ENCODE measurements around the gene SLC23A2. TPM values are rescaled to one million over a fixed set of nuclear protein-coding genes. Genes with fewer than 3 reads are reported as not detected.

SLC23A2 gene
- polyA plus RNA-seq, 1 of the 3 experiments (the other 2 are of a cell fraction): 14.0 TPM

- no peaks in the 10 kb centered on the region for H3K9me2 ChIP-seq
- H3K27ac ChIP-seq (ENCODE audit: low read depth in 2 of 2, low read length in 1 of 2): no peak overlapping the region
- H2AFZ ChIP-seq (ENCODE audit: low read depth): peak overlapping the region; percentile 85
- peaks cover 42% of the 10 kb centered on the region for H3K79me2 ChIP-seq (ENCODE audit: insufficient read depth)
- peak overlapping the region; percentile 62 for H3K9ac ChIP-seq
- no peaks in the 10 kb centered on the region for H3F3A ChIP-seq (replicated peaks; ENCODE audit: insufficient read depth)
- CTCF ChIA-PET: interaction anchor here (1.0 to 1.6 kb wide), 3 partner anchors 34 to 104 kb away, joined by 3 to 8 read pairs (median 3); no protein-coding TSS in a partner anchor
- peak overlapping the region; percentile 99 for H3K4me2 ChIP-seq
- H4K20me1 ChIP-seq (ENCODE audit: insufficient read depth): no peaks in the 10 kb centered on the region
- no peaks in the 10 kb centered on the region for H3K36me3 ChIP-seq (replicated peaks in 1 of 2; ENCODE audit: control insufficient read depth in 1 of 2, insufficient read depth in 2 of 2, low read length in 1 of 2)
- DNase-seq: peak; percentile 81
- no peaks in the 10 kb centered on the region for H3K9me3 ChIP-seq
- peak overlapping the region; percentile 70 to 80 for H3K4me3 ChIP-seq (ENCODE audit: low read depth in 2 of 2, low read length in 1 of 2)
- H3K4me1 ChIP-seq (ENCODE audit: control insufficient read depth in 1 of 2, insufficient read depth in 2 of 2, low read depth in 1 of 2, low read length in 1 of 2): peaks cover 0 to 18% of the 10 kb centered on the region in 2 experiments; a peak in 2 of 4 replicates
- WGBS (ENCODE audit: low lambda C conversion rate): 7% methylated on average over 19 of the region's 53 CpGs
- POLR2A ChIA-PET: no interaction called here
- no peaks in the 10 kb centered on the region for H3K27me3 ChIP-seq (ENCODE audit: insufficient read depth)
- TF ChIP-seq RXRA (IDR thresholded peaks at IDR 0.05; ENCODE audit: borderline replicate concordance, low read depth) (no peak), POLR2AphosphoS5 (IDR thresholded peaks at IDR 0.05; ENCODE audit: low read depth, low read length) (no peak), FOXM1 (IDR thresholded peaks at IDR 0.05; ENCODE audit: low read depth) (no peak), FOXJ3 (CRISPR knock-in tag; IDR thresholded peaks at IDR 0.05) (no peak), MEF2A (IDR thresholded peaks at IDR 0.05; ENCODE audit: borderline replicate concordance, low read depth) (no peak), TCF12 (IDR thresholded peaks at IDR 0.05) (no peak), CHD2 (IDR thresholded peaks at IDR 0.05; ENCODE audit: low read length, partially characterized antibody) (no peak), JUND (IDR thresholded peaks at IDR 0.05) (no peak), IRF3 (IDR thresholded peaks at IDR 0.05; ENCODE audit: low read depth, low read length) (no peak), CTCF (IDR thresholded peaks at IDR 0.05) (no peak), TAF1 (IDR thresholded peaks at IDR 0.05; ENCODE audit: borderline replicate concordance, low read depth, low read length) (no peak), ZBTB33 (IDR thresholded peaks at IDR 0.05; ENCODE audit: borderline replicate concordance, low read depth) (no peak), NRF1 (IDR thresholded peaks at IDR 0.05; ENCODE audit: low read depth, low read length) (no peak), NFIC (IDR thresholded peaks at IDR 0.05; ENCODE audit: borderline replicate concordance) (no peak), SMC3 (IDR thresholded peaks at IDR 0.05; ENCODE audit: low read depth, low read length) (no peak), GATA2 (CRISPR knock-in tag; IDR thresholded peaks at IDR 0.05) (no peak), USF2 (IDR thresholded peaks at IDR 0.05; ENCODE audit: borderline replicate concordance, low read depth, low read length) (peak; percentile 36; the same call in 1 of the 2 replicates), EP300 (IDR thresholded peaks at IDR 0.05; ENCODE audit: borderline replicate concordance in 1 of 2, low read depth in 1 of 2, low read length in 1 of 2) (no peak), RFX5 (IDR thresholded peaks at IDR 0.05; ENCODE audit: low read length) (no peak), YY1 (IDR thresholded peaks at IDR 0.05; ENCODE audit: low read depth) (no peak), MXI1 (IDR thresholded peaks at IDR 0.05; ENCODE audit: low read depth, low read length) (peak; percentile 97), RAD21 (IDR thresholded peaks at IDR 0.05; ENCODE audit: low read length) (no peak), SIN3A (IDR thresholded peaks at IDR 0.05; ENCODE audit: borderline replicate concordance, low read depth, low read length) (no peak)
- TF ChIP-seq, protein P1, sequence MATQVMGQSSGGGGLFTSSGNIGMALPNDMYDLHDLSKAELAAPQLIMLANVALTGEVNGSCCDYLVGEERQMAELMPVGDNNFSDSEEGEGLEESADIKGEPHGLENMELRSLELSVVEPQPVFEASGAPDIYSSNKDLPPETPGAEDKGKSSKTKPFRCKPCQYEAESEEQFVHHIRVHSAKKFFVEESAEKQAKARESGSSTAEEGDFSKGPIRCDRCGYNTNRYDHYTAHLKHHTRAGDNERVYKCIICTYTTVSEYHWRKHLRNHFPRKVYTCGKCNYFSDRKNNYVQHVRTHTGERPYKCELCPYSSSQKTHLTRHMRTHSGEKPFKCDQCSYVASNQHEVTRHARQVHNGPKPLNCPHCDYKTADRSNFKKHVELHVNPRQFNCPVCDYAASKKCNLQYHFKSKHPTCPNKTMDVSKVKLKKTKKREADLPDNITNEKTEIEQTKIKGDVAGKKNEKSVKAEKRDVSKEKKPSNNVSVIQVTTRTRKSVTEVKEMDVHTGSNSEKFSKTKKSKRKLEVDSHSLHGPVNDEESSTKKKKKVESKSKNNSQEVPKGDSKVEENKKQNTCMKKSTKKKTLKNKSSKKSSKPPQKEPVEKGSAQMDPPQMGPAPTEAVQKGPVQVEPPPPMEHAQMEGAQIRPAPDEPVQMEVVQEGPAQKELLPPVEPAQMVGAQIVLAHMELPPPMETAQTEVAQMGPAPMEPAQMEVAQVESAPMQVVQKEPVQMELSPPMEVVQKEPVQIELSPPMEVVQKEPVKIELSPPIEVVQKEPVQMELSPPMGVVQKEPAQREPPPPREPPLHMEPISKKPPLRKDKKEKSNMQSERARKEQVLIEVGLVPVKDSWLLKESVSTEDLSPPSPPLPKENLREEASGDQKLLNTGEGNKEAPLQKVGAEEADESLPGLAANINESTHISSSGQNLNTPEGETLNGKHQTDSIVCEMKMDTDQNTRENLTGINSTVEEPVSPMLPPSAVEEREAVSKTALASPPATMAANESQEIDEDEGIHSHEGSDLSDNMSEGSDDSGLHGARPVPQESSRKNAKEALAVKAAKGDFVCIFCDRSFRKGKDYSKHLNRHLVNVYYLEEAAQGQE (IDR thresholded peaks at IDR 0.05; ENCODE audit: low read depth, low read length): no peak
Measured at GRCh38 chr20:5000263-5001173, 792 bp downstream of the SLC23A2 start.
